ENCODE results near the gene ZC3HAV1L.

The ZC3HAV1L gene

GRCh38 chr7:139047970-139048369 is 12.1 kb upstream of the ZC3HAV1L start:
- TF ChIP-seq CTCF (conservative IDR thresholded peaks at IDR 0.05; ENCODE audit: control insufficient read depth, insufficient read depth, low read depth, low read length), result no peak
- no peak for DNase-seq (ENCODE audit: low read depth)
- no peak overlapping the region for H3K4me3 ChIP-seq (ENCODE audit: control insufficient read depth, low read depth, low read length)

DNA sequence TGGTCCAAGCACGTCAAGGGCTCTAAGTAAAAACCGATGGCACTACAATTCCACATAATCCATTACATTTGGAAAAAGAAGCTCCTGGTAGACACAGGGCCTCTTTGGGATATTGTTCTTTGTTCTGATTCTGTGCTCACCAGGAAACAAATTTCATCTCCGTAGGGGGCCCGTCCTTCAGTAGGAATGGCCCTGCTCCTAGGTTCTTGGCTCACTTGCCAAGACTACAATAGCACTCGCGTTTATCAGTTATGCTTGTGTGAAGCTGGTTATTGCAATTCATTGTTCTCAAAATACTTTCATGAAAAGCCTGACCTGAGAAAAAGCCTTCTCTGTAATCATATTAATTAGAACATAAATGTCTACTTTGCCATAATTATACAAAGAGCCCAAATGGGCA is 10.3 kb upstream of the ZC3HAV1L start:
- H3K4me3 ChIP-seq (ENCODE audit: control insufficient read depth, low read depth, low read length), result no peak overlapping the region
- TF ChIP-seq CTCF (conservative IDR thresholded peaks at IDR 0.05; ENCODE audit: control insufficient read depth, insufficient read depth, low read depth, low read length), result no peak
- no peak for DNase-seq (ENCODE audit: low read depth)

DNA sequence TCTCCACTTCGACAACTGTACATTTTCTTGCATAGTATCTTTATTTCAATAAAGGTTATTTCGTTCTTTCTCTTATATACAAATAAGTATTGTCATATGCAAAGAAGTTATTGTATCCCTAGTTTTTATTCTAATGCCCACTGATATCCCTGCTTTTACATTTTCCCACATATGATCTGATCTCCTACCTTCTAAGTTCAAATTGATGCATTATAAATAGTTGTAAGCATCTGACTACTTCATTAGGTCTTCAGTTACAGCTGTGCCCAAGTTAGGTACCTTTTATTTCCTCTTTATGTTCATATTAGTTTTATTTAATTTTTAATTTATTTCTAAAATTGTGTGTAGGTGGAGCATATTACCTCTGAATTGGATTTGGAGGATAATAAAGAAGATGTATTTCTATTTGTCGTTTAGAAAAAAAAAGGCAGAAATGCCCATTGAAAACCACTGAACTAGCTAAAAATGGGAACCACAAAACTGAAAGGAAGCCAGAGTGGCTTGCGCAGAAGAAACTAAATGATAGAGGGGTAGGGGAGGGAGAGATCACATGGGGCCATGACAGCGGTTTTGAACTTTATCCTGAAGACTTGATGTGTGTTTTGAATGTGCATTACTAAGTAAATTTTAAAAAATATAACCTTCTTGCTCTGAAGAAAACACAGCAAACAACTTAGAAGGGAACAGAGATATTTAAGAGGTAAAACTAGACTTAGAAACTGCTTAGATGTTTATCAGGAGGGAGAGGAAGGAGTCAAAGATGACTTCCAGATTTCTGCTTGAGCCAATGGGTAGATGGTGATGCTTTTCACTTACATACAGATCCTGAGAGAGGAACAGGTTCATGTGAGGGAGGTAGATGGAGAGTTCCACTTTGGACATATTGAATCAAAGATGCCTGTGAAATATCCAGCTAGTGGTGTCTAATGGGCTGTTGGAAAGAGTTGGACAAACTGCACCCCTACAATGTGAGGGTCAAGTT is 9.3 kb upstream of the ZC3HAV1L start:
- TF ChIP-seq CTCF (conservative IDR thresholded peaks at IDR 0.05; ENCODE audit: control insufficient read depth, insufficient read depth, low read depth, low read length), result no peak
- DNase-seq (ENCODE audit: low read depth), result no peak

GRCh38 chr7:139043823-139044812 is 8.3 kb upstream of the ZC3HAV1L start:
- no peak overlapping the region for H3K4me3 ChIP-seq (ENCODE audit: control insufficient read depth, low read depth, low read length)
- DNase-seq (ENCODE audit: low read depth), result no peak
- no peak for TF ChIP-seq CTCF (conservative IDR thresholded peaks at IDR 0.05; ENCODE audit: control insufficient read depth, insufficient read depth, low read depth, low read length)

More for the DNA sequence above, 9.3 kb upstream of the ZC3HAV1L start:
- no peak overlapping the region for H3K4me3 ChIP-seq (ENCODE audit: control insufficient read depth, low read depth, low read length)

DNA sequence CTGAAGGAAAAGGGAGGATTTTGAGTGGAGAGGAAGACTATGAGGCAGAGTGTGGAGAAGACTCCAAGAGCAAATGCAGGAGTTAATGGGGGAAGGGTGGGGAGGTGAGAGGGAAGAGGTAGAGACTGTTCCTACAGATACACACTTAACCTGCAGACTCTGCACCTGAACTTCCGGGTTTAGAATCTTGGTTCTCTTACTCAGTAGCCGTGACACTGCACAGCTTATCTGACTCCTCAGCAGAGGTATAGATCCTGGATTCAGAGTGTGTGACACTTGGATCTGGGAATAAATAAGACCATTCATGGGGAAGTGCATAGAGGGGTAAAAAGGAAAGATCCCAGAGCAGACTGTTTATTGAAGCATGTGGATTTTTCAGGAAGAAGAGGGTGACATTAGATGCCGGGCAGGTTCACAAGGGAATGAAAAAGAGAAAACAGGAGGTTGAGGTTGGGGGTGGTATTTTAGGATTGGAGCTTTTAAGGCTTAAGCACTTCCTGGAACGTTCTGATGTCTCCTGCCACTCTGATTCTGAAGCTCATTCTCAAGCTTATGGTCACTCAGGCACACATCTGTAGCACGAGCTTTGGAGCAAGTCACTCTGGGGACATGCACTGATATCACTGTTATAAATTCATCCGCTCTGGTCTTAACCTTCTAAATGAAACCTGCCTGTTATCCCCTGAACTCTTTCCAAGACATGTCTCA is 5.7 kb upstream of the ZC3HAV1L start:
- no peak overlapping the region for H3K4me3 ChIP-seq (ENCODE audit: control insufficient read depth, low read depth, low read length)
- no peak for TF ChIP-seq CTCF (conservative IDR thresholded peaks at IDR 0.05; ENCODE audit: control insufficient read depth, insufficient read depth, low read depth, low read length)
- no peak for DNase-seq (ENCODE audit: low read depth)

- no peak for TF ChIP-seq CTCF (conservative IDR thresholded peaks at IDR 0.05; ENCODE audit: control insufficient read depth, insufficient read depth, low read depth, low read length)
- no peak overlapping the region for H3K4me3 ChIP-seq (ENCODE audit: control insufficient read depth, low read depth, low read length)
- no peak for DNase-seq (ENCODE audit: low read depth)
Observed at GRCh38 chr7:139038691-139039090, 2.8 kb upstream of the ZC3HAV1L start.
